PC-9 (cell line): Measurements from ENCODE around the gene CCNY. TPM values are rescaled to one million over a fixed set of nuclear protein-coding genes. Genes with fewer than 3 reads are reported as not detected.

Source experiments
- BruUV-seq: library from RNA; stranded (reverse); fragments of 400-500 nt; replicated peaks from 2 replicates; lab custom pipeline; 2021; lab: Mats Ljungman, UMichigan
- CTCF ChIA-PET: fragments of 300-600 bp; sonication (Branson Sonifier 250); formaldehyde crosslinking; loops from one replicate; lab custom pipeline; 2022; ENCODE audit warnings: antibody characterized with exemption; lab: Charles Lee
- POLR2A ChIA-PET: fragments of 300-600 bp; sonication (Branson Sonifier 250); formaldehyde crosslinking; loops from one replicate; lab custom pipeline; 2022; ENCODE audit warnings: antibody characterized with exemption; ENCODE audit not compliant: unreplicated experiment; lab: Charles Lee
- DNase-seq, 2 experiments: peaks; one replicate each; pipeline versions ENCODE4 v3.0.0 to v3.0.0-alpha.2; 2015 to 2022; ENCODE audit warnings: mixed read lengths in 1 of 2
- H2AFZ ChIP-seq: fragments of 200-600 bp; sonication (generic); 2 replicates; pipeline ENCODE4 v1.8.1; 2017; ENCODE audit warnings: antibody characterized with exemption
- H3F3A ChIP-seq: fragments of 200-600 bp; sonication (generic); 2 replicates; pipeline ENCODE4 v1.8.1; 2017; ENCODE audit warnings: antibody characterized with exemption, mild to moderate bottlenecking, low read depth; ENCODE audit not compliant: insufficient read depth
- H3K27ac ChIP-seq: fragments of 200-600 bp; sonication (generic); 2 replicates; pipeline ENCODE4 v1.6.1; 2016; ENCODE audit warnings: mixed run types
- H3K27me3 ChIP-seq: fragments of 200-600 bp; sonication (generic); 2 replicates; pipeline ENCODE4 v1.6.1; 2016; ENCODE audit warnings: low read depth, mixed run types; ENCODE audit not compliant: insufficient read depth
- H3K36me3 ChIP-seq: fragments of 200-600 bp; sonication (generic); 2 replicates; pipeline ENCODE4 v1.6.1; 2016; ENCODE audit warnings: low read depth, mixed run types
- H3K4me1 ChIP-seq: fragments of 200-600 bp; sonication (generic); replicated peaks from 2 replicates; pipeline ENCODE4 v1.6.1; 2016; ENCODE audit warnings: mixed run types; ENCODE audit not compliant: insufficient read depth
- H3K4me2 ChIP-seq: fragments of 200-600 bp; sonication (generic); 2 replicates; pipeline ENCODE4 v1.6.1; 2017; ENCODE audit warnings: mixed run types
- H3K4me3 ChIP-seq: fragments of 200-600 bp; sonication (generic); 2 replicates; pipeline ENCODE4 v1.6.1; 2016; ENCODE audit warnings: mixed run types
- H3K79me2 ChIP-seq: fragments of 200-600 bp; sonication (generic); 2 replicates; pipeline ENCODE4 v1.6.1; 2017; ENCODE audit warnings: low read depth, mixed run types
- H3K9me2 ChIP-seq: fragments of 200-600 bp; sonication (generic); 2 replicates; pipeline ENCODE4 v1.8.1; 2017; ENCODE audit warnings: mild to moderate bottlenecking; ENCODE audit not compliant: insufficient read depth
- H3K9me3 ChIP-seq: fragments of 200-600 bp; sonication (generic); 2 replicates; pipeline ENCODE4 v1.8.1; 2016; ENCODE audit warnings: low read depth; ENCODE audit not compliant: insufficient read depth
- H4K20me1 ChIP-seq: fragments of 200-600 bp; sonication (generic); 2 replicates; pipeline ENCODE4 v1.8.1; 2017; ENCODE audit not compliant: insufficient read depth
- CTCF ChIP-seq: fragments of 200-600 bp; sonication (generic); conservative IDR thresholded peaks from 2 replicates; pipeline ENCODE4 v1.6.1; 2017; ENCODE audit warnings: mixed run types, antibody characterized with exemption, mild to moderate bottlenecking, moderate library complexity
- EZH2 ChIP-seq: fragments of 200-600 bp; sonication (generic); IDR thresholded peaks from 2 replicates; pipeline ENCODE4 v1.8.0; 2017; ENCODE audit warnings: antibody characterized with exemption, low read depth
- intact Hi-C: fragments of 100-400 bp; cut with micrococcal nuclease; formaldehyde crosslinking; loops from one replicate; pipeline ENCODE4 v1.10.0; 2022; ENCODE audit not compliant: unreplicated experiment
- total RNA-seq: library from RNA; stranded (reverse); gene quantifications from 2 replicates; pipeline ENCODE4 v1.2.3, GENCODE V29; 2021

Gene CCNY
- total RNA-seq, 1 experiment from 2014 or later = 69.5 TPM

DNA sequence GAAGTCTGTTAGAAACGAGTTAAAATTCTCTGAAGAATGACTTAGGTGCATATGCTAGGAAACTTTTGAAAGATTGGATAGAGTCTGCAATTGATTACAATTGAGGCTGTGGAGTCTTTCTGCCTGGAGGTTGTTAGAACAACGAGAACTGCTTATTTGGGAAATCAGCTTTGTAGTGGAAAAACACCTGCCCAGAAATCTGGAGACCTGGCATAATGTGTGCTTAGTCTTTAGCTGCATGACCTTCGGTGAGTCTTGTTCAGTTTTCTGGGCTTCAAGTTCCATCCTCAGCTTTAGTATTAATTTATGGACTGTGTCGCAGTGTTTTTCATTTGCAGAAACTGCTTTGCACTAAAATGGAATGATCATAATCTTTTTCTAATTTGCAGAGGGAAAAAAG, 31.7 kb downstream of the CCNY start:
- no peaks in the 10 kb centered on the region for H3K9me2 ChIP-seq
- H3K27me3 ChIP-seq = no peaks in the 10 kb centered on the region
- no peak overlapping the region for H2AFZ ChIP-seq
- no peaks in the 10 kb centered on the region for H3K4me1 ChIP-seq
- CTCF ChIA-PET = no interaction called here
- intact Hi-C loops = no loop called here
- peaks cover 15% of the 10 kb centered on the region; the same call in 1 of the 2 replicates for H4K20me1 ChIP-seq
- TF ChIP-seq EZH2 = no peak
- no peak for TF ChIP-seq CTCF
- no peaks in the 10 kb centered on the region for H3K9me3 ChIP-seq
- peaks cover 61% of the 10 kb centered on the region for H3K79me2 ChIP-seq
- H3K27ac ChIP-seq = no peak overlapping the region
- no peak overlapping the region for H3K4me3 ChIP-seq
- no peak overlapping the region for H3K4me2 ChIP-seq
- no TSS peak for BruUV-seq
- no peaks in the 10 kb centered on the region for H3K36me3 ChIP-seq
- no peaks in the 10 kb centered on the region for H3F3A ChIP-seq
- POLR2A ChIA-PET = no interaction called here
- no peak for DNase-seq

GRCh38 chr10:35368485-35369048, 32.3 kb downstream of the CCNY start:
- BruUV-seq = no TSS peak
- no peak for DNase-seq
- H3F3A ChIP-seq = no peaks in the 10 kb centered on the region
- intact Hi-C loops = no loop called here
- no peaks in the 10 kb centered on the region for H3K9me3 ChIP-seq
- no peak overlapping the region for H2AFZ ChIP-seq
- no peaks in the 10 kb centered on the region for H3K36me3 ChIP-seq
- POLR2A ChIA-PET = no interaction called here
- H3K4me1 ChIP-seq = no peaks in the 10 kb centered on the region
- CTCF ChIA-PET = no interaction called here
- H3K4me2 ChIP-seq = no peak overlapping the region
- H3K27ac ChIP-seq = no peak overlapping the region
- H3K79me2 ChIP-seq = peaks cover 65% of the 10 kb centered on the region
- H3K27me3 ChIP-seq = no peaks in the 10 kb centered on the region
- no peak overlapping the region for H3K4me3 ChIP-seq
- H3K9me2 ChIP-seq = no peaks in the 10 kb centered on the region
- peaks cover 15% of the 10 kb centered on the region; the same call in 1 of the 2 replicates for H4K20me1 ChIP-seq
- TF ChIP-seq CTCF (no peak), EZH2 (no peak)

- H3K27me3 ChIP-seq = no peaks in the 10 kb centered on the region
- intact Hi-C loops = no loop called here
- POLR2A ChIA-PET = no interaction called here
- H3K9me2 ChIP-seq = no peaks in the 10 kb centered on the region
- no peaks in the 10 kb centered on the region for H3F3A ChIP-seq
- no peaks in the 10 kb centered on the region for H3K9me3 ChIP-seq
- H2AFZ ChIP-seq = no peak overlapping the region
- no peak overlapping the region for H3K27ac ChIP-seq
- H3K4me1 ChIP-seq = no peaks in the 10 kb centered on the region
- H4K20me1 ChIP-seq = peaks cover 15% of the 10 kb centered on the region; the same call in 1 of the 2 replicates
- peaks cover 67% of the 10 kb centered on the region for H3K79me2 ChIP-seq
- no peak overlapping the region for H3K4me2 ChIP-seq
- DNase-seq = no peak
- H3K36me3 ChIP-seq = no peaks in the 10 kb centered on the region
- no TSS peak for BruUV-seq
- no peak for TF ChIP-seq EZH2
- TF ChIP-seq CTCF = no peak
- H3K4me3 ChIP-seq = no peak overlapping the region
- CTCF ChIA-PET = no interaction called here
Observed at GRCh38 chr10:35369049-35369611, 32.8 kb downstream of the CCNY start.
